H9 (cell line): ENCODE measurements around the gene RYR3. TPM values are rescaled to one million over a fixed set of nuclear protein-coding genes. Genes with fewer than 3 reads are reported as not detected.

Source experiments
- DNase-seq: peaks from one replicate; pipeline ENCODE4 v3.0.0-alpha.2; 2017
- H2AFZ ChIP-seq: one replicate; pipeline ENCODE4 v1.6.1; 2013; ENCODE audit warnings: mild to moderate bottlenecking, low read length, control low read depth, moderate library complexity
- H2AK5ac ChIP-seq: 2 replicates; pipeline ENCODE4 v1.6.1; 2013; ENCODE audit warnings: low read length, control low read depth, mixed read lengths; ENCODE audit not compliant: insufficient read length
- H2BK120ac ChIP-seq: one replicate; pipeline ENCODE4 v1.6.1; 2013; ENCODE audit warnings: low read depth, mild to moderate bottlenecking, low read length, control low read depth, inconsistent platforms; ENCODE audit not compliant: poor library complexity, severe bottlenecking
- H2BK12ac ChIP-seq: 2 replicates; pipeline ENCODE4 v1.6.1; 2013; ENCODE audit warnings: low read length, control low read depth, mixed read lengths, low read depth; ENCODE audit not compliant: insufficient read length
- H2BK15ac ChIP-seq: 2 replicates; pipeline ENCODE4 v1.6.1; 2013; ENCODE audit warnings: low read depth, low read length, control low read depth
- H2BK20ac ChIP-seq: one replicate; pipeline ENCODE4 v1.6.1; 2013; ENCODE audit warnings: low read depth, mild to moderate bottlenecking, low read length, control low read depth, inconsistent platforms; ENCODE audit not compliant: poor library complexity, severe bottlenecking
- H2BK5ac ChIP-seq: 2 replicates; pipeline ENCODE4 v1.6.1; 2013; ENCODE audit warnings: low read length, control low read depth, mixed read lengths; ENCODE audit not compliant: insufficient read length
- H3K14ac ChIP-seq: 2 replicates; pipeline ENCODE4 v1.6.1; 2013; ENCODE audit warnings: low read length, control low read depth; ENCODE audit not compliant: insufficient read depth
- H3K18ac ChIP-seq: 2 replicates; pipeline ENCODE4 v1.6.1; 2013; ENCODE audit warnings: low read depth, mild to moderate bottlenecking, mixed read lengths, low read length, control low read depth; ENCODE audit not compliant: insufficient read length
- H3K23ac ChIP-seq: 2 replicates; pipeline ENCODE4 v1.6.1; 2013; ENCODE audit warnings: low read length, control low read depth, mixed read lengths, low read depth; ENCODE audit not compliant: insufficient read length
- H3K23me2 ChIP-seq: 2 replicates; pipeline ENCODE4 v1.6.1; 2013; ENCODE audit warnings: low read depth, mild to moderate bottlenecking, mixed read lengths, low read length, control low read depth; ENCODE audit not compliant: insufficient read length, poor library complexity, severe bottlenecking
- H3K27ac ChIP-seq: 2 replicates; pipeline ENCODE4 v1.5.1; 2013; ENCODE audit warnings: low read length, control low read depth, mixed read lengths, low read depth; ENCODE audit not compliant: insufficient read length
- H3K27me3 ChIP-seq: 2 replicates; pipeline ENCODE4 v1.6.1; 2013; ENCODE audit warnings: low read length, control low read depth, inconsistent platforms; ENCODE audit not compliant: insufficient read depth
- H3K4ac ChIP-seq: 2 replicates; pipeline ENCODE4 v1.6.1; 2013; ENCODE audit warnings: low read depth, mild to moderate bottlenecking, control low read depth, inconsistent platforms, low read length, moderate library complexity
- H3K4me1 ChIP-seq: 2 replicates; pipeline ENCODE4 v1.6.1; 2013; ENCODE audit warnings: low read length, control low read depth, inconsistent platforms; ENCODE audit not compliant: insufficient read depth
- H3K4me2 ChIP-seq: 2 replicates; pipeline ENCODE4 v1.6.1; 2013; ENCODE audit warnings: low read length, control low read depth, mixed read lengths; ENCODE audit not compliant: insufficient read length, insufficient read depth
- H3K56ac ChIP-seq: 2 replicates; pipeline ENCODE4 v1.6.1; 2013; ENCODE audit warnings: low read depth, mild to moderate bottlenecking, mixed read lengths, low read length, control low read depth; ENCODE audit not compliant: insufficient read length
- H3K79me1 ChIP-seq: 2 replicates; pipeline ENCODE4 v1.6.1; 2013; ENCODE audit warnings: low read depth, mild to moderate bottlenecking, moderate library complexity, low read length, control low read depth, inconsistent platforms; ENCODE audit not compliant: insufficient read depth, poor library complexity, severe bottlenecking
- H3K79me2 ChIP-seq: 2 replicates; pipeline ENCODE4 v1.6.1; 2013; ENCODE audit warnings: low read length, control low read depth, inconsistent platforms; ENCODE audit not compliant: insufficient read depth
- H3K9ac ChIP-seq: 2 replicates; pipeline ENCODE4 v1.6.1; 2013; ENCODE audit warnings: low read length, control low read depth, mixed read lengths; ENCODE audit not compliant: insufficient read length; ENCODE audit errors: extremely low read depth
- H3K9me3 ChIP-seq: one replicate; pipeline ENCODE4 v1.6.1; 2013; ENCODE audit warnings: low read depth, low read length, inconsistent platforms; ENCODE audit not compliant: control insufficient read depth
- H3T11ph ChIP-seq: one replicate; pipeline ENCODE4 v1.6.1; 2013; ENCODE audit warnings: mild to moderate bottlenecking, low read length, control low read depth, inconsistent platforms
- H4K20me1 ChIP-seq: one replicate; pipeline ENCODE4 v1.6.1; 2013; ENCODE audit not compliant: control insufficient read depth, insufficient read length, insufficient read depth
- H4K5ac ChIP-seq: 2 replicates; pipeline ENCODE4 v1.6.1; 2013; ENCODE audit warnings: low read depth, mild to moderate bottlenecking, mixed read lengths, low read length, control low read depth; ENCODE audit not compliant: insufficient read length
- H4K8ac ChIP-seq: replicated peaks from 2 replicates; pipeline ENCODE4 v1.6.1; 2013; ENCODE audit warnings: low read length, control low read depth, mixed read lengths, low read depth; ENCODE audit not compliant: insufficient read length
- H4K91ac ChIP-seq: 2 replicates; pipeline ENCODE4 v1.6.1; 2013; ENCODE audit warnings: low read depth, mild to moderate bottlenecking, moderate library complexity, mixed read lengths, low read length, control low read depth; ENCODE audit not compliant: insufficient read length
- H3K27ac Mint-ChIP-seq, 3 experiments: 2 replicates in 2 of 3; 3 replicates in 1 of 3; pipeline ENCODE4 v1.8.0; 2020 to 2021; ENCODE audit warnings: mixed read lengths in 3 of 3, mild to moderate bottlenecking in 1 of 3, moderate library complexity in 1 of 3
- H3K27me3 Mint-ChIP-seq: 2 replicates; pipeline ENCODE4 v1.8.0; 2021; ENCODE audit warnings: low read depth, mild to moderate bottlenecking, moderate library complexity, mixed read lengths
- H3K36me3 Mint-ChIP-seq, 3 experiments: 2 replicates in 2 of 3; 3 replicates in 1 of 3; pipeline ENCODE4 v1.8.0; 2020 to 2021; ENCODE audit warnings: low read depth in 3 of 3, mixed read lengths in 3 of 3; ENCODE audit not compliant: insufficient read depth in 1 of 3
- H3K4me1 Mint-ChIP-seq, 2 experiments: 2 replicates each; pipeline ENCODE4 v1.8.0; 2020; ENCODE audit warnings: mixed read lengths in 2 of 2
- H3K4me3 Mint-ChIP-seq, 2 experiments: 2 replicates in 1 of 2; 3 replicates in 1 of 2; pipeline ENCODE4 v1.8.0; 2020 to 2021; ENCODE audit warnings: mild to moderate bottlenecking in 2 of 2, mixed read lengths in 2 of 2, moderate library complexity in 1 of 2
- H3K9me3 Mint-ChIP-seq, 2 experiments: 2 replicates in 1 of 2; 3 replicates in 1 of 2; pipeline ENCODE4 v1.8.0; 2020; ENCODE audit warnings: mild to moderate bottlenecking in 2 of 2, mixed read lengths in 2 of 2, moderate library complexity in 1 of 2
- CTCF ChIP-seq: fragments of 200-600 bp; sonication (generic); conservative IDR thresholded peaks from 3 replicates; pipeline ENCODE4 v1.8.0; 2021; ENCODE audit warnings: antibody characterized with exemption, mild to moderate bottlenecking
- WGBS: extraction: QIAGEN DNeasy Blood & Tissue Kit; methylation state at CpG from one replicate; pipeline ENCODE4 v1.1.7; 2013; ENCODE audit warnings: missing lambda C conversion rate, low lambda C conversion rate, mixed read lengths; ENCODE audit not compliant: insufficient read length; ENCODE audit errors: extremely low coverage; 5-methylcytosine and 5-hydroxymethylcytosine counted together
- total RNA-seq: library from RNA; stranded (reverse); gene quantifications from 2 replicates; pipeline ENCODE4 v1.2.1, GENCODE V29; 2021

The RYR3 gene
- total RNA-seq, 1 experiment from 2014 or later: 0.85 TPM

- Mint-ChIP-seq H3K4me3 (no peak overlapping the region), H3K4me1 (peaks cover 19 to 24% of the 10 kb centered on the region in 2 experiments), H3K27me3 (no peaks in the 10 kb centered on the region), H3K27ac (peak overlapping the region in 1 of 3 experiments; percentile 75; a peak in 2 of 7 replicates), H3K9me3 (no peaks in the 10 kb centered on the region), H3K36me3 (peaks cover 0 to 6% (median 4%) of the 10 kb centered on the region in 3 experiments; a peak in 5 of 7 replicates)
- Histone ChIP-seq H2BK15ac (no peak overlapping the region), H3K56ac (no peak overlapping the region), H4K8ac (no peak overlapping the region), H3K79me2 (no peaks in the 10 kb centered on the region), H2AK5ac (no peak overlapping the region), H3K18ac (no peak overlapping the region), H3K23me2 (no peaks in the 10 kb centered on the region), H2BK20ac (no peak overlapping the region), H3K23ac (no peak overlapping the region), H3K4me2 (no peak overlapping the region), H3K9me3 (no peaks in the 10 kb centered on the region), H3K9ac (no peak overlapping the region), H3K4me1 (no peaks in the 10 kb centered on the region; the same call in 1 of the 2 replicates), H2AFZ (no peak overlapping the region), H3K4ac (no peak overlapping the region), H2BK5ac (no peak overlapping the region), H2BK120ac (no peak overlapping the region), H4K5ac (no peak overlapping the region), H3K27ac (no peak overlapping the region), H3K79me1 (no peaks in the 10 kb centered on the region), H4K20me1 (no peaks in the 10 kb centered on the region), H3K27me3 (no peaks in the 10 kb centered on the region), H3T11ph (no peak overlapping the region), H4K91ac (no peak overlapping the region), H3K14ac (no peak overlapping the region), H2BK12ac (no peak overlapping the region)
- no peak for DNase-seq
- WGBS: no CpG with 5 or more reads among the region's 3 CpGs
- TF ChIP-seq CTCF: no peak
Measured at GRCh38 chr15:33860754-33861153, 550.0 kb downstream of the RYR3 start.
